GM23338 (cell line): ENCODE results near the gene DR1. TPM values are rescaled to one million over a fixed set of nuclear protein-coding genes. Genes with fewer than 3 reads are reported as not detected.

ENCODE experiments used
- EZH2 ChIP-seq: fragments of 200-600 bp; sonication (generic); IDR thresholded peaks from one replicate; pipeline ENCODE4 v1.8.0; 2017; ENCODE audit warnings: antibody characterized with exemption, mild to moderate bottlenecking, low read depth; ENCODE audit not compliant: unreplicated experiment
- JUNB ChIP-seq: IDR thresholded peaks from one replicate; pipeline ENCODE4 v1.6.1; 2016; ENCODE audit warnings: antibody characterized with exemption; ENCODE audit not compliant: unreplicated experiment
- POLR2AphosphoS5 ChIP-seq: IDR thresholded peaks from 2 replicates; pipeline ENCODE4 v1.6.1; 2016; ENCODE audit warnings: antibody characterized with exemption, low read depth
- polyA plus RNA-seq: library from polyadenylated mRNA; unstranded; fragments of >200 nt; fragmentation: Nextera tagmentation; extraction: Ambion mirVana; gene quantifications from 2 replicates; pipeline ENCODE4 v1.2.1, GENCODE V29; 2016
- total RNA-seq: library from RNA; depleted of rRNA; stranded (reverse); fragments of >200 nt; shearing (Covaris generic); gene quantifications from 2 replicates; pipeline ENCODE4 v1.2.3, GENCODE V29; 2014
- TF ChIP-seq, protein P1 (sequence below): fragments of 250-450 bp; sonication (Bioruptor Pico); IDR thresholded peaks from 2 replicates; pipeline ENCODE4 v1.5.0; 2020; ENCODE audit warnings: mild to moderate bottlenecking, moderate library complexity
- TF ChIP-seq, protein P2 (sequence below): IDR thresholded peaks from one replicate; pipeline ENCODE4 v1.6.1; 2018; ENCODE audit warnings: antibody characterized with exemption; ENCODE audit not compliant: unreplicated experiment
- TF ChIP-seq, protein P3 (sequence below), 2 experiments: fragments of 200-600 bp in 1 of 2; sonication (generic) in 1 of 2; conservative IDR thresholded peaks; 2 replicates each; pipeline versions ENCODE4 v1.5.1 to v1.6.1; 2016 to 2017; ENCODE audit warnings: antibody characterized with exemption in 2 of 2, low read depth in 2 of 2, mild to moderate bottlenecking in 2 of 2, moderate library complexity in 1 of 2

The DR1 gene
- total and polyA plus RNA-seq, 2 experiments from 2014 or later, result 20.9 to 61.2 TPM

DNA sequence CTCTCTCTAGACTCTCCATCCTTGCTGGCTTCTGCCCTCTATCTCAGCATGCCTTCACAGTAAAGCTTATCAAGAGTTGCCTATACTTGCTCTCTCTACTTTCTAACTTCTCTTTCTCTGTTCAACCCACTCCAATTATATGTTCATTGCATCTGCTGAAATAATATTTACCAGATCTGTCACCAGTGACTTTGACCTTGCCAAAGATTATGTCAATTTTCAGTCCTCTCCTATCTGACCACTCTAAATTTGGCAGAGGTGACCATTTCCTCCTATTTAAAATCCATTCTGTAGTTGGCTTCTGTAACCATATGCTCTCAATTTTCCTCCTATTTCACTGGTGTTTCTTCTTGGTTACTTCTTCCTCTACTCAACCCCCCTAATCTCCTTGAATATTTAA lies 38.8 kb upstream of the DR1 start (continued):
- TF ChIP-seq, protein P1, sequence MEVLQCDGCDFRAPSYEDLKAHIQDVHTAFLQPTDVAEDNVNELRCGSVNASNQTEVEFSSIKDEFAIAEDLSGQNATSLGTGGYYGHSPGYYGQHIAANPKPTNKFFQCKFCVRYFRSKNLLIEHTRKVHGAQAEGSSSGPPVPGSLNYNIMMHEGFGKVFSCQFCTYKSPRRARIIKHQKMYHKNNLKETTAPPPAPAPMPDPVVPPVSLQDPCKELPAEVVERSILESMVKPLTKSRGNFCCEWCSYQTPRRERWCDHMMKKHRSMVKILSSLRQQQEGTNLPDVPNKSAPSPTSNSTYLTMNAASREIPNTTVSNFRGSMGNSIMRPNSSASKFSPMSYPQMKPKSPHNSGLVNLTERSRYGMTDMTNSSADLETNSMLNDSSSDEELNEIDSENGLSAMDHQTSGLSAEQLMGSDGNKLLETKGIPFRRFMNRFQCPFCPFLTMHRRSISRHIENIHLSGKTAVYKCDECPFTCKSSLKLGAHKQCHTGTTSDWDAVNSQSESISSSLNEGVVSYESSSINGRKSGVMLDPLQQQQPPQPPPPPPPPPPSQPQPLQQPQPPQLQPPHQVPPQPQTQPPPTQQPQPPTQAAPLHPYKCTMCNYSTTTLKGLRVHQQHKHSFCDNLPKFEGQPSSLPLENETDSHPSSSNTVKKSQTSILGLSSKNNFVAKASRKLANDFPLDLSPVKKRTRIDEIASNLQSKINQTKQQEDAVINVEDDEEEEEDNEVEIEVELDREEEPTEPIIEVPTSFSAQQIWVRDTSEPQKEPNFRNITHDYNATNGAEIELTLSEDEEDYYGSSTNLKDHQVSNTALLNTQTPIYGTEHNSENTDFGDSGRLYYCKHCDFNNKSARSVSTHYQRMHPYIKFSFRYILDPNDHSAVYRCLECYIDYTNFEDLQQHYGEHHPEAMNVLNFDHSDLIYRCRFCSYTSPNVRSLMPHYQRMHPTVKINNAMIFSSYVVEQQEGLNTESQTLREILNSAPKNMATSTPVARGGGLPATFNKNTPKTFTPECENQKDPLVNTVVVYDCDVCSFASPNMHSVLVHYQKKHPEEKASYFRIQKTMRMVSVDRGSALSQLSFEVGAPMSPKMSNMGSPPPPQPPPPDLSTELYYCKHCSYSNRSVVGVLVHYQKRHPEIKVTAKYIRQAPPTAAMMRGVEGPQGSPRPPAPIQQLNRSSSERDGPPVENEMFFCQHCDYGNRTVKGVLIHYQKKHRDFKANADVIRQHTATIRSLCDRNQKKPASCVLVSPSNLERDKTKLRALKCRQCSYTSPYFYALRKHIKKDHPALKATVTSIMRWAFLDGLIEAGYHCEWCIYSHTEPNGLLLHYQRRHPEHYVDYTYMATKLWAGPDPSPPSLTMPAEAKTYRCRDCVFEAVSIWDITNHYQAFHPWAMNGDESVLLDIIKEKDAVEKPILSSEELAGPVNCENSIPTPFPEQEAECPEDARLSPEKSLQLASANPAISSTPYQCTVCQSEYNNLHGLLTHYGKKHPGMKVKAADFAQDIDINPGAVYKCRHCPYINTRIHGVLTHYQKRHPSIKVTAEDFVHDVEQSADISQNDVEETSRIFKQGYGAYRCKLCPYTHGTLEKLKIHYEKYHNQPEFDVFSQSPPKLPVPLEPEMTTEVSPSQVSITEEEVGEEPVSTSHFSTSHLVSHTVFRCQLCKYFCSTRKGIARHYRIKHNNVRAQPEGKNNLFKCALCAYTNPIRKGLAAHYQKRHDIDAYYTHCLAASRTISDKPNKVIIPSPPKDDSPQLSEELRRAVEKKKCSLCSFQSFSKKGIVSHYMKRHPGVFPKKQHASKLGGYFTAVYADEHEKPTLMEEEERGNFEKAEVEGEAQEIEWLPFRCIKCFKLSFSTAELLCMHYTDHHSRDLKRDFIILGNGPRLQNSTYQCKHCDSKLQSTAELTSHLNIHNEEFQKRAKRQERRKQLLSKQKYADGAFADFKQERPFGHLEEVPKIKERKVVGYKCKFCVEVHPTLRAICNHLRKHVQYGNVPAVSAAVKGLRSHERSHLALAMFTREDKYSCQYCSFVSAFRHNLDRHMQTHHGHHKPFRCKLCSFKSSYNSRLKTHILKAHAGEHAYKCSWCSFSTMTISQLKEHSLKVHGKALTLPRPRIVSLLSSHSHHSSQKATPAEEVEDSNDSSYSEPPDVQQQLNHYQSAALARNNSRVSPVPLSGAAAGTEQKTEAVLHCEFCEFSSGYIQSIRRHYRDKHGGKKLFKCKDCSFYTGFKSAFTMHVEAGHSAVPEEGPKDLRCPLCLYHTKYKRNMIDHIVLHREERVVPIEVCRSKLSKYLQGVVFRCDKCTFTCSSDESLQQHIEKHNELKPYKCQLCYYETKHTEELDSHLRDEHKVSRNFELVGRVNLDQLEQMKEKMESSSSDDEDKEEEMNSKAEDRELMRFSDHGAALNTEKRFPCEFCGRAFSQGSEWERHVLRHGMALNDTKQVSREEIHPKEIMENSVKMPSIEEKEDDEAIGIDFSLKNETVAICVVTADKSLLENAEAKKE (CRISPR knock-in tag), result no peak
- TF ChIP-seq, protein P2, sequence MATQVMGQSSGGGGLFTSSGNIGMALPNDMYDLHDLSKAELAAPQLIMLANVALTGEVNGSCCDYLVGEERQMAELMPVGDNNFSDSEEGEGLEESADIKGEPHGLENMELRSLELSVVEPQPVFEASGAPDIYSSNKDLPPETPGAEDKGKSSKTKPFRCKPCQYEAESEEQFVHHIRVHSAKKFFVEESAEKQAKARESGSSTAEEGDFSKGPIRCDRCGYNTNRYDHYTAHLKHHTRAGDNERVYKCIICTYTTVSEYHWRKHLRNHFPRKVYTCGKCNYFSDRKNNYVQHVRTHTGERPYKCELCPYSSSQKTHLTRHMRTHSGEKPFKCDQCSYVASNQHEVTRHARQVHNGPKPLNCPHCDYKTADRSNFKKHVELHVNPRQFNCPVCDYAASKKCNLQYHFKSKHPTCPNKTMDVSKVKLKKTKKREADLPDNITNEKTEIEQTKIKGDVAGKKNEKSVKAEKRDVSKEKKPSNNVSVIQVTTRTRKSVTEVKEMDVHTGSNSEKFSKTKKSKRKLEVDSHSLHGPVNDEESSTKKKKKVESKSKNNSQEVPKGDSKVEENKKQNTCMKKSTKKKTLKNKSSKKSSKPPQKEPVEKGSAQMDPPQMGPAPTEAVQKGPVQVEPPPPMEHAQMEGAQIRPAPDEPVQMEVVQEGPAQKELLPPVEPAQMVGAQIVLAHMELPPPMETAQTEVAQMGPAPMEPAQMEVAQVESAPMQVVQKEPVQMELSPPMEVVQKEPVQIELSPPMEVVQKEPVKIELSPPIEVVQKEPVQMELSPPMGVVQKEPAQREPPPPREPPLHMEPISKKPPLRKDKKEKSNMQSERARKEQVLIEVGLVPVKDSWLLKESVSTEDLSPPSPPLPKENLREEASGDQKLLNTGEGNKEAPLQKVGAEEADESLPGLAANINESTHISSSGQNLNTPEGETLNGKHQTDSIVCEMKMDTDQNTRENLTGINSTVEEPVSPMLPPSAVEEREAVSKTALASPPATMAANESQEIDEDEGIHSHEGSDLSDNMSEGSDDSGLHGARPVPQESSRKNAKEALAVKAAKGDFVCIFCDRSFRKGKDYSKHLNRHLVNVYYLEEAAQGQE, result no peak
- no peak for TF ChIP-seq EZH2
- no peak for TF ChIP-seq JUNB
- TF ChIP-seq POLR2AphosphoS5, result no peak
- TF ChIP-seq, protein P3, sequence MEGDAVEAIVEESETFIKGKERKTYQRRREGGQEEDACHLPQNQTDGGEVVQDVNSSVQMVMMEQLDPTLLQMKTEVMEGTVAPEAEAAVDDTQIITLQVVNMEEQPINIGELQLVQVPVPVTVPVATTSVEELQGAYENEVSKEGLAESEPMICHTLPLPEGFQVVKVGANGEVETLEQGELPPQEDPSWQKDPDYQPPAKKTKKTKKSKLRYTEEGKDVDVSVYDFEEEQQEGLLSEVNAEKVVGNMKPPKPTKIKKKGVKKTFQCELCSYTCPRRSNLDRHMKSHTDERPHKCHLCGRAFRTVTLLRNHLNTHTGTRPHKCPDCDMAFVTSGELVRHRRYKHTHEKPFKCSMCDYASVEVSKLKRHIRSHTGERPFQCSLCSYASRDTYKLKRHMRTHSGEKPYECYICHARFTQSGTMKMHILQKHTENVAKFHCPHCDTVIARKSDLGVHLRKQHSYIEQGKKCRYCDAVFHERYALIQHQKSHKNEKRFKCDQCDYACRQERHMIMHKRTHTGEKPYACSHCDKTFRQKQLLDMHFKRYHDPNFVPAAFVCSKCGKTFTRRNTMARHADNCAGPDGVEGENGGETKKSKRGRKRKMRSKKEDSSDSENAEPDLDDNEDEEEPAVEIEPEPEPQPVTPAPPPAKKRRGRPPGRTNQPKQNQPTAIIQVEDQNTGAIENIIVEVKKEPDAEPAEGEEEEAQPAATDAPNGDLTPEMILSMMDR (conservative IDR thresholded peaks at IDR 0.05; ENCODE audit: low read depth in 2 of 2), result no peak
